Fibroblast of upper back skin (primary cell): ENCODE results near the gene EXOC4.

Experiments
- DNase-seq: peaks from one replicate; pipeline ENCODE4 v3.0.0-alpha.2; 2013

The EXOC4 gene

DNA sequence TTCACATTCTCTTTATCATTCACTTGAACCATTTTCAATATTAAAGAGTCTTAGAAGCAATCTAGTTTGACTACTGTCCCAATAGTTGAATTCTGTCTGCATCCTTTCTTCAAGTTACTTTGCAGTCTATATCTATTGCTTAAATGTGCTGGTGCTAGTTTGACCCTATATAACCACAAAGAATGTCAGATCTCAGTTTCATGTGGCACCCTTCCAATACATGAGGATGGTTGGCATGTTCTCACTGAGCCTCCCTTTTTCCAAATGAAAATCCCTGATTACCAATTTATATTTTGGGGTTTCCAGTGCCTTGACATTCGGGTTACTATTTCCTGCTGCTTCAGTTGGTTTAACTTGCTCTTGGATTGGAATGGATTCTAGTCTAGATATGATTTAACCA lies 292.7 kb downstream of the EXOC4 start:
- DNase-seq = peak; percentile 67

DNA sequence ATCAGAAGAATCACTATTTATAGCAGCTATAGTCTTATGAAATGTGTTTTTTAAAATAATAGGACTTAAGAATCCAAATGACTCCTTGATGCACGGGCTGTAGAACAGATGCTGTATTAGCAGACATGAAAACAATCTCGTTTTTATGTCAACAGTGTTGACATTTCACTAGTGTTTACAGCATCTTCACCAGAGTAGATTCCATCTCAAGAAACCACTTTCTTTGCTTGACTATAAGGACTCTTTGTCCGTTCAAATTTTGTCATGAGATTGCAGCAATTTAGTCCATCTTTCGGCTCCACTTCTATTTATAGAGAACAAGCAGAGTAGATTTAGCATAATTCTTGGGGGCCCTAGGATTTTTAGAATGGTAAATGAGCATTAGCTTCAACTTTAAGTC lies 295.1 kb downstream of the EXOC4 start:
- DNase-seq = no peak

DNA sequence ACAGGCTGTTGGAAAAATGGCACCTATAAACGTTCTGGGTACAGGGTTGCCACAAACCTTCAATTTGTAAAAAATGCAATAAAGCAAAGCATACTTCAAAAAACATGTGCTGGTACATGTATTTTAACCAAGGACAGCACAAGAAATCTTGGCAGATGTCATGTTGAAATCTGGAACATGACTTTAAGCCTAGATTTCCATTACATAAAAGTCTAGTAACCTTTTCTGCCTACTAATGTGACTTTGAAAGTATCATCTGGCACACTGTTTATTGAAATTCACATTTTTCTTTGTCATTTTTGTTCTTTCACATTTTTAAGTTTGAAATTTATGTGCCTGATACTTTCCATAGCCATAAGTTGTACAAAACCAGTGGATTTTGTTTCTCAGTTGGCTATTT lies 296.8 kb downstream of the EXOC4 start:
- no peak for DNase-seq

DNA sequence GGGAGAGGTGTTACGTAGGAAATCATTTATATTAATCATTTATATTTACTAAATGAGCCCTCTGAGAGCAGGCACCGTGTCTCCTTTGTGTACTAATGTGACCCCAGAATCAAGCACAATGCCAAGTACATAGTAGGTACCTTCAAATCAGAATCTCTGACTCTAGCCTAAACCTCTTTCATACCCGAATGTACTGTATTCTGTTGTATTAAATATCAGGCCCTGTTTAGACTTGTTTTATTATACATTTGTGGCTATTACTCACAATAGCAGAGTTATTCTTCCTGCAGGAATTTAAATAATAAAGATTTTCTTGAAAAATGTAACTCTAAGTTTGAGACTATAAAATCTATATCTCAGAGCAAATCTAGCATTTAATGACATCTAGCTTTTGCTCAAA lies 297.3 kb downstream of the EXOC4 start:
- no peak for DNase-seq

DNA sequence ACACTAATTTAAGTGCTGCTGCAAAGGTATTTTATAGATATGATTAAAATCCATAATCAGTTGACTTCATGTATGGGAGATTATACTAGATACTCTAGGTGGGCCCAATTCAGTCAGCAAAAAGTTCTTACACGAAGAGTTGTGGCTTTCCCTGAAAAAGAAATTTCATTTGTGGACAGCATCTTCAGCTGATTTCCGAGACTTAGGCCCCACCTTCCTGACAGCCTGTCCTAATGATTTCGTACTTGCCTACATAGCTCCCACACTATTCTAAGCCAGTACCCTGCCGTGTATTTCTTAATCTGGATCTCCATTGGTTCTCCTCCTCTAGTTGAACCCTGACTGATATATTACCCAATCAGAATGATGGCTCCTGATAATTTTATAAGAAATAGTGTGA lies 297.9 kb downstream of the EXOC4 start:
- DNase-seq = no peak

DNA sequence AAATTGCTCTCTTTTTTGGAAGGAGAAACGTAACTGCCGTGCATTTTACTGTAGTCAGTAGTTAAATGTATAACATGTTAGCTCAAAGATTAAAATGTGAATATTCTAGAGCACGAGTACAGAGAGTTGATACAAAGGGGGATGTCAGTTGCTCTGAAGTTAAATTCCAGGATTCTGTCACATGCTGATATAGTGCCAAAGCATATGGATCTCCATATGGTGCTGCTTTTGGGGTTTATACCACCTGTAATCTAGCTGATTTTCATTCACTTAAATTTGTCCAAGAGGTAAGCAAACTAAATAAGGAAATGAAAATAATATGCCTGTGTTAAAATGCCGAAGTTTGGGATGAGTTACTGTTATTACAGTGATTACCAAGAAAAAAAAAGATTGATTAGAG lies 298.6 kb downstream of the EXOC4 start:
- DNase-seq = no peak

DNA sequence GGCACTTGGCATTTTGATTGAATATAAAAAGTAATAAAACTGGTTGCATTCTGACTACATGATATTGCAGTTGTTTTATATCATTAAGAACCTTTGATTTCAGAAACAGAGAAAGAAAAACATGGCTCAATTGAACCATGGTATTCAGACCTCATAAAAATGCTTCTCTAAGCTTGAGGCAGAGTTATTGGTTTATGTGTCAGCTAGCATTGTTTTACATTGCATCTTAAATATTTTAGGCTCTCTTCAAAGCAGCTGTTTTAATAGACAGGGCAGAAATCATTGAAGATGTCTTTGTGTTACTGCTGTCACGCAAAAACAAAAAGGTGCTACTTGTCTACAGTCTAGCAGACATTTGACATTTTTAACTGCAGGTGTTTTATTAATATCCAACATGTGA lies 299.2 kb downstream of the EXOC4 start:
- DNase-seq = no peak

DNA sequence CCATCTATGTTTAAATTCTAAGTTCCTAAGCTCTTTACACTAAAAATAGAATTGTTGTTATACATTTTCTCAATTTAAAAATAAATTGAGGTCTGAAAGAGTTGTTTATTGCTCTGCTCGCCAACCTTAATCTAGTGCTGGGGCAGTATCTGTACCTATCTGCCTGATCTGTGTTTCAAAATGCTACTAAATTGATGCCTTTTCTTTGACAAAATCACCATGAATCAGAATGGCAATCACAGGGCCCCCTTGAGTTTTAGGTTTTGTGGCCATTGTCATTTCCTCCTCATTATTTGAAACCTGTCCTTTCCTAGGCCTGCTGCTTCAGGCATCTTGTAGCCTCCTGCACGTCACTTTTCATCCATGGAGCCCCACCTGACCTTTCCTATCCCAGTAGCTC lies 301.5 kb downstream of the EXOC4 start:
- no peak for DNase-seq

DNA sequence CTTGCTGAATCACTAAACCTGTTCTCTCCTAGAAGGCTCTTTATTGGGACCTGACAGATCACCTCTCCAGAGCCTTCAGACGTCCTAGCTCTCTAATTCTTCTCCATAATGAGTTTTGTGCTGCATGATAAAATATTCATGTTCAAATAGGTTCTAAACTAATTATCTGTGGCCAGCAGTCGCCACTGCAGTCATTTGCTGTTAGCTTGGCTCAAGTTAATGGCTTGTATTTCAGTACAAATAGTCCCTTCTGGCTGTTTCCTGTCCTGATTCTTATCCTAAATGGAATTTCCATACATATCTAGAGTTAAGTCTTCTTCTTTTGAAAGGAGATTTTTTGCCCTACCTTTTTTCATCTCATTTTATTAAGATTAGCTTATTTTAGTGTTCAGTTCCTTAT lies 303.2 kb downstream of the EXOC4 start:
- DNase-seq = no peak

DNA sequence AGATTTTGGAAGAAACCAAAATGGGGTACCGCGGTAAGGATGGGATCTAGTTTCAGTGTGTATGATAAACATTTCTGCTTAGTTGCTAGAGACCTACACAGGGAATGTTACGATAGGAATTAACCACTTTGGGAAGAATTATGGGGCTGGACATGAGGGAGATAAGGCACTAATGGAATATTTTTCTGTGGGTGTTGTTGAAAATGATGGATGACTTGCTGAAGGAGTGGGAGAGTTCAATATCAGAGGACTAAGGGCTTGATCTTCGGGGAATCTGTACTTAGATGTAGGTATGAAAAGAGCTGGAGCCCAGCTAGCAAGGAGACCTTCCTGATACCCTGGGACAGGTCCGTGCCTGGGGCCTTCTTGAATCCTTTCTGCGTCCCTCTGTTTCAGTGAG lies 303.7 kb downstream of the EXOC4 start:
- no peak for DNase-seq

DNA sequence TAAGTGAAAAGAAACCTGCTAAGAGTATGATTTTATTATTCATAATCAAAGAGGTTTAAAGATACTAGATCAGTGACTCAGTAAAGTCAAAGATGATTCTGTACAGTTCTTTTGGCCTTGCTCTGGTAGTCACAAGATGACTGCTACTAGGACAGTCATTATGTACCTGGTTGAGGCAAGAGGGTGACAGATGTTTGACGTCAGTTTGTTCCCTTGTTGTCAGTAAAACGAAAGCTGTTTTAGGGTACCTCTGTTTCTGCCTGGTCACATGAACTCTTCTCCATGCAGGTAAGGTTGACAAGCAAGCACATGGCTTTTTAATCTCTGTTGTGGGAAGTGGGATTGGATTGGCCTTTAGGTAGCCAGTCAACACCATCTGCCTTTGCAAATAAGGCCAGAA lies 308.0 kb downstream of the EXOC4 start:
- no peak for DNase-seq

DNA sequence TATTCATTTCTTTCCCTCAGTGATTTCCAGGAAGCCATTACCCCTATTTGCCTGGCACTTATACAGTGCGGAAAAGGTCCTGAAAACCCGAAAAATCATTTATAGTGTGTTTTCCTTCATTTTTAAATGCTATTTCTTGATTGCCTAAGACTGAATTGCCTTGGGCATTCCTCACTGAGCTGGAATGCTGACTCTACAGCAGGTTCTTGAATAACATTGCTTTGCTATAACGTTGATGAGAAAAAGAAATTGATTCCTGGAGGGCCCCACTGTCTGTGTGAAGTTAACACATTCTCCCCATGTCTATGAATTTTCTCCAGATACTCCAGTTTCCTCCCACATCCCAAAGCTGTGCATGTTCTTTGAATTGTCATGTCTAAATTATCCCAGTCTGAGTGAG lies 308.5 kb downstream of the EXOC4 start:
- DNase-seq = no peak

DNA sequence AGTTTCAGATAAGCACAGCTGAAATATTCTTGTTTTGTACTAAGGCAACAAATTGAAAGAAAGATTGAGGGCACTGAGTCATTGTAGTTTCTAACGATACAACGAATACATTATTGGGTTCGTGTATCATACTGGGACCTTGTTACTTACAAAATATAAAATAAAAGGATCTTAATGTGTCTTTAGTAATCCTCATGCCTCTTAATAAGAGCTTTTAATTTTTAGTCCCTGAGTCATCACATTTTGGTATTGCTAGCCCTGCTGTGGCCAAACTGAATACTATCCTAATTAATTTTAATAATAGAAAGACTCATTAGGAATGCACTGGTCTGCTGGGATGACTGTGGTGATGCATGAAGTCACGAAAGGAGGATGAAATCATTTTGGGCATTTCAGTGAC lies 309.7 kb downstream of the EXOC4 start:
- peak; percentile 77 for DNase-seq

DNA sequence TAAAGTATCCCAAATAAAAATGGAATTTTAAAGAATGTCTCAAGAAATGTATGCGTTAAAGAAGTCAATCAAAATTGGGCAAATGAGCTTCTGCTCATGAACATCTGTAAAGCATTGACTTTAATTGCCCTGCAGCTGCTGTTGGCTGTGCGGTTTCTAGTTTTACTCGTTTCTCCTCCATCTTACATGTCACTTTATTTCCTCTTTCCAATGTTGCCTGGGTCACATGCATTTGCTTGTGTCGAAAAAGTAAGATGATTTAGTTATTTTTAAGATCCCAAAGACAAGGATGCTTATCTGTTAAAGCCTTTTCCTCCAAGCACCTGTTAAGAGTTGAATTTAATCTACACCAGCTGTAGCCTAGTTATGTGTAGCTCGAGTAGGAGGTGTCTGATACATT lies 310.4 kb downstream of the EXOC4 start:
- peak; percentile 32 for DNase-seq

DNA sequence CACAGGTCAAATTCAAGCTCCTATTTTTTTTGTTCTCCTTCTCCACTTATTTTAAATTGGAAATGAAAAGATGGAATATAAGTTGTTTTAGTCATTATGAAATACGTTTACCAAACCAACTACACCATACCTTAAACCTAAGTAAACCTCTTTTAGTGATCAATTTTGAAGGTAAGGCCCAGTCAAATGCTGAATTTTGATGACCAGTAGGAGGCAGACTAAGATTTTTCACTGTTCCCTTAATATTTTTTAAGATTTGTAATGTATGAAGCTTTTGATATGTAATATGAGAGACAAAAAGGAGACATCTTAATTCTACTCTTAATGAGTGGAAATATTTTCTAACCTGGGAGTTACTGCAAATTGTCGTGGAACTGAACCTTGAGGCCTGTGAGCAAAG lies 311.6 kb downstream of the EXOC4 start:
- no peak for DNase-seq

DNA sequence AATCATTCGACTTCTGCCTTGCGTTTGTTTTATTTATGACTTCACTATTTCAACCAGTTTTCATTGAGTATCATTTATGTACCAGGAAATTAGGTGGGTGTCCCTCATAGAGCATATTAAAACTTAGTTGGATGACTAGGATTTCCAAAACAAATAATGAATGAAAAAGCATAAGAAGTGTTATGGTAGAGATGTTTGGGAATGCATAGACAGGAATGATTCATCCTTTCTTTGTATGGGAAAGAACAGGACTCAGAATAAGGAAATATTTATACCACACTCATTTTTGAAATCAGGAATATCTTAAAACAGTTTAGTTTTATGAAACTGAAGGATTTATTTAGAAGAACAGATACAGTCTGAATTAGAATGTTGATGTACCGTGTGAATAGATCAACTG lies 315.7 kb downstream of the EXOC4 start:
- DNase-seq = no peak

DNA sequence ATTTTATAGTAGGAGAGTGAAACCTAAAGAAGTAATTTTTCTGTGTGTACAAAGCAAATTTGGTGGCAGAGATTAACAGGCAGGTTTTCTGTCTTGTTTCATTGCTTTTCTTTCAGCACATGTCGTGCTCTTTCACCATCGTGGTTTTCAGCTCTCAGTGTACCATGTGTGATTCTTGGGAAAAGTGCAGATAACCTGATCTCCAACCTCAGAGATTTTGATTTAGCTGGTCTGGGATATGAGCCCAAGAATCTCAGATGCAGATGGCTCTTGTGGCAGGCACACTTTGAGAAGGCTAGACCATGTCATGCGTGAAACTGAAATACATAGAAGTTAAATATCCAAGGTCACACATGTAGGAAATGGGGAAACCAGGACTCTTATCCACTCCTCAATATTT lies 317.4 kb downstream of the EXOC4 start:
- DNase-seq = peak; percentile 36

DNA sequence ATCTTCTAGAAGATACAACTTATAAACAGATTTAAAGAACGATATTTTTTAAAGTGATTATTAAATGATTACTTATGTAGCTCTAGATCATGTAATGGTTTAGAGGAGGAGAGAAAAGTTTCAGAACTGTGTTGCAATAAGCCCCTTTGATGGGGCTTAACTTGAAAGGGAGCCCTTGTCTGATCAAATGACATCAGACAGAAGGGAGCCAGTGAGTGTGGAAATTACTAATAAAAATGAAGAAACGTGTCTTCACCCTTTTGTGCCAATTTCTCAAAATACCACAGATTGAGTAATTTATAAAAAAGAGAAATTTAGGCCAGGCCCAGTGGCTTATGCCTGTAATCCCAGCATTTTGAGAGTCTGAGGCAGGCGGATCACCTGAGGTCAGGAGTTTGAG lies 318.2 kb downstream of the EXOC4 start:
- no peak for DNase-seq

DNA sequence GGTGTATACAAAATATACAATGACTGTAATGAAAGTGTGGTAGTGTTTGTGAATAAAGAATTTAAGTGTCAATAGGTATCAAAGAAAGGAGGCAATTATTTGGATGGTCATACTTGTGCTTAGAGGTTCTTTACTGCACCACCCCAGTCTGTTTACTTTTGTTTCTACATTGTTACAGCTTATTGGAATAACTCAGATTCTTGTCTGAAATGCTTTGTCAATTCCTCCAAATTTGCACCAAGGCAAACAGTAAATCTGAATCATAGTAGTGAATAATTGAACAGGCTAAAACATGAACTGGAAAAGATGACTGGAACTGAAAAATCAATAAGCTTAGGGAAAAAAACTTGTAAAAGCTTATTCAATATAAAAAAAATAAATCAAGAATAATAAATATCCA lies 319.2 kb downstream of the EXOC4 start:
- DNase-seq = no peak

DNA sequence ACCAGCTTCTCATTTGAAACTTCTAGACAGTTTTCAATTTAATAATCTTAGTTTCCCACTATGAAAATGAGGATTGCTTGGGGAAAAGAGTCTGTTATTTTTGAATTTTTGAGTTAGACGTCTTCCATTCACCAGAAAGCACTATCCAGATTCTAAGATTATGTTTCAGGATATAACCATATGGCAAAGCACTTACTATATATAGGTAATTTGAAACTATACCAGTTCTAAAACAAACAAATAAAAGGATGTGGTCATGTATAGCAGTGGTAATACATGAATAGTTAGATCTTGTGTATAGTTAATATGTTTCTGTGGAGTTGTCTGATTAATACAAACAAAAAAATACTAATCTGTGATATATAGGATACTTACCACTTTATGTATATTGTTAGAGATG lies 320.0 kb downstream of the EXOC4 start:
- DNase-seq = no peak

DNA sequence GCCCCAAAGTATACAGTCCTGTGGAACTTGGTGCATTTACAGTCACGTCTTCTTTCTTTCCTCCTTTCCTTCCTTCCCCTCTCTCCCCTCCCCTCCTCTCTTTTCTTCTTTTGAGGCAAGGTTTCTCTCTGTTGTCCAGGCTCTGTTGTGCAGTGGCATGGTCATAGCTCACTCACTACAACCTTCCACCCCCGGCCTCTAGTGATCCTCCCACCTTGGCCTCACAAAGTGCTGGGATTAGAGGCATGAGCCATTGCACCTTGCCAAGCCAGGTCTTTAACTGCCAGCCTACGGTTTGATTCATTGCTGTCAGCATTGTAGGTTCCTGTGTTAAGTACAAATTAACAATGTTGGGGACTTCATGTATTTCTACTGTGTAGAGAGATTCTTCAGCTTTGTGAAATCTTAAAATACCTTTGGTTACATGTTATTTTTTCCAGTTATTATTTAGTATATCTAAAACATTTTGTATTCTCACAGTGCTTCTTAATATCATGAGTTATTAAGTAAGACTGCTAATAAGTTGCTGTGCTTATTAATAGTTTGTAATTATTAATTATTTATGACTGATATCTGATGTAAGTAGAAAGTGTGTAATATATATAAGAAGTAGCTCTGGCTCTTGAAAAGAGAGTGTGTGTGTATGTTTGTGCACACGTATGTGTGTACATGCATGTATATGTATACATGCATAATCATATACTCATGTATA lies 320.8 kb downstream of the EXOC4 start:
- DNase-seq = no peak

DNA sequence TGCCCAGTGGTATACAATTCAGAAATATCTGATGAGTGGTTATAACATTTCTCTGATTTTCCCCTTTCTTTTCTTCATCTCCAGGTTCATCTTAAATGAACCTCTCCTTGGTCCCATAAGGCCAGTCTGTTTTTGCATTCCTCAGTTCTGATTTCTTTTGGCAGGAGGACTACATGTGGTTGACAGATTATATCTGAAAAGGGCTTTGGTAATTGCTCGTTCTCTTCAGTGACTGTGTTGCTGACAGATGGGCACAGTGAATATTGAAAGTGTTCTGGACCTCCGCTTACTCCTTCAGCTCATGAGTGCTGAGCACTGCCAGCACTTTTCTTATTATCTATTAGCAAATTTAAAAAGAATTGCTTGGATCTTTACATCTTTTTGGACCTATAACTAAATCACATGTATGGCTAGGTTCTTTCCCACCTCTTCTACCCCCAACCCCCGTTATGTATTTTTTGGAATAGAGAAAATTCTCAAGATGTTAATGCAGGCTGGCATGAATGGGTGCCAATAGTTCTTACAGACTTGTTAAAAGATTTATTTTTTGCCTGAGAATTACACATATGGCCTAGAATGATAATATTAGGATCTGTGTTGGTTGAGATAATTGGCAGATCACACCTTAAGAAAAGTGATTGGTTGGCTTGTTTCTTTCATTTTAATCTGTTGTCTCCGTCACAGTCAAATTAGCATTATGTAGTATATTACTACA lies 323.0 kb downstream of the EXOC4 start:
- peak; percentile 59 for DNase-seq

DNA sequence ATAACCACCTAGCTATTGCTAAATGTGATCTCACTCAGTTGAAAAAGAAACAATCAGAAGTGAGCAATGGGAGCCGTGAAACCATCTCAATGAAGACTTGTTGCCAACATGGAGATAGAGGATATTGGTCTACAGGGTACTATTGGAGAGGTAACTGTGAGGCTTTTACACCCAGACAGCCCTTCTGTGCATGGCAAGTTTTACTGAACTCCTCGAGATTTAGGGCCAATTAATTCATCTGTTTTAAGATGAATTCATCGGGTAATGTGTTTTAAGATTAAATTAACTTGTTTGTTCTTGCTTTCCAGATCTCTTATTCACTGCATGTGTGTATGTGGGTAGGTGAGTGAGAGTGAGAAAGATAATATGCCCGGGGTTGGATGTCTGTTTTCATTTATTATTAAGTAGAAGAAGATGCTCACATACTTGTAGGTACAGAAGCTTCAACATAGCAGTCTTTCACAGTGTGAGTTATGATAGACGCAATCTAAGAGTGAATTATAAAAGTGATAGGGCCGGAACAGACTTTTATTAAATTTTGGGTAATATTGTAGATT lies 323.8 kb downstream of the EXOC4 start:
- DNase-seq = no peak

DNA sequence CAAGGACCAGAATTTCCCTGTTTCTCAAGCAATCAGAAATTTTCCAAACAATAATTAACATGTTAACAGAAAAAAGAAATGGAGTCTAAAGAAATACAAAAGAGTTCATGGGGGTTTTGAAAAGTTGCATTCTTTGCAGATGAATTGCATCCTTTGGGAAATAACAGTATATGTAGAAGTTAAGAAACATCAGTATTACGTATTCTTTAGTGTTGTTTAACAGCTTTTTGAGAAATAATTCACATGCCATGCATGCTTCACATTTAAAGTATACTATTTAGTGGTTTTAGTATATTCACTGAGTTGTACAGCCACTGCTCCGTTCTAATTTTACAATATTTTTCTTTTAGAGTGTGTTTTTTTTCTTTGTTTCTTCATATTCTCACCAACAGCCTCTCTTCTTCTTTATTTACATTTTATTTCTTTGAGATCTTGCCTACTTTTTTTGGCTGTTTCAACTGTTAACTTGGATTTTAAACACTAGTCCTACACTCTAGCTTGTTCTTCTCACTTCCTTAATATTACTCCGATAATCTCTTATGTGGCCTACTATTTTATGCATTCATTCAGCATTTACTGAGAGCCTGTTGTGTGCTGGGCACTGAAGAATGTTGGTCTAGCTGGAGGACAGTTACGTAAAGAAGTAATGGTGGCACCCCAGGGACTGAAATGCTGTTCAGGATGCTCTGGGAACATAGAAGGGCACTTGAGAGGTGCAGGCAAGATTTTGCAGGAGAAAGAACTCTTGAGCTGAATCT lies 330.1 kb downstream of the EXOC4 start:
- peak; percentile 92 for DNase-seq
